SK-N-MC (cell line): ENCODE measurements around the gene TSPAN3.

ENCODE experiments used
- DNase-seq: peaks from one replicate; pipeline ENCODE4 v3.0.0-alpha.2; 2011; ENCODE audit warnings: low read depth, low spot score
- H3K27ac ChIP-seq: fragments of 200-600 bp; sonication (generic); 2 replicates; pipeline ENCODE4 v1.5.1; 2016; ENCODE audit warnings: mixed run types
- H3K36me3 ChIP-seq: fragments of 200-600 bp; sonication (generic); 2 replicates; pipeline ENCODE4 v1.6.1; 2017; ENCODE audit warnings: antibody characterized with exemption, low read length, mixed read lengths; ENCODE audit not compliant: insufficient read depth
- H3K4me3 ChIP-seq: fragments of 200-600 bp; sonication (generic); 2 replicates; pipeline ENCODE4 v1.5.1; 2016
- H3K9ac ChIP-seq: fragments of 200-600 bp; sonication (generic); 2 replicates; pipeline ENCODE4 v1.8.0; 2017; ENCODE audit warnings: mixed run types, mixed read lengths; ENCODE audit not compliant: insufficient read length
- H3K9me3 ChIP-seq: fragments of 200-600 bp; sonication (generic); 2 replicates; pipeline ENCODE4 v1.6.1; 2017; ENCODE audit warnings: low read depth, mild to moderate bottlenecking, antibody characterized with exemption, low read length, moderate library complexity, mixed read lengths
- EZH2 ChIP-seq: fragments of 200-600 bp; sonication (generic); IDR thresholded peaks from one replicate; pipeline ENCODE4 v1.6.1; 2017; ENCODE audit warnings: antibody characterized with exemption
- FOXP2 ChIP-seq: optimal IDR thresholded peaks from 2 replicates; pipeline ENCODE3; 2011; ENCODE audit warnings: mild to moderate bottlenecking, moderate library complexity; ENCODE audit not compliant: insufficient read depth; ENCODE audit errors: extremely low read length, control extremely low read depth
- POLR2AphosphoS5 ChIP-seq: IDR thresholded peaks from 2 replicates; pipeline ENCODE4 v1.6.1; 2012; ENCODE audit warnings: mild to moderate bottlenecking, low read depth, low read length, borderline replicate concordance

The TSPAN3 gene

GRCh38 chr15:77004189-77004588 lies 66.7 kb downstream of the TSPAN3 start:
- H3K9me3 ChIP-seq = no peaks in the 10 kb centered on the region
- no peak for DNase-seq
- no peak for TF ChIP-seq POLR2AphosphoS5
- H3K36me3 ChIP-seq = no peaks in the 10 kb centered on the region
- no peak overlapping the region for H3K27ac ChIP-seq
- no peak overlapping the region for H3K4me3 ChIP-seq
- H3K9ac ChIP-seq = no peak overlapping the region

- no peaks in the 10 kb centered on the region for H3K9me3 ChIP-seq
- H3K27ac ChIP-seq = no peak overlapping the region
- TF ChIP-seq EZH2 = no peak
- TF ChIP-seq FOXP2 = no peak
- no peak for TF ChIP-seq POLR2AphosphoS5
- H3K4me3 ChIP-seq = no peak overlapping the region
- H3K36me3 ChIP-seq = no peaks in the 10 kb centered on the region
- DNase-seq = no peak
- no peak overlapping the region for H3K9ac ChIP-seq
Measured at GRCh38 chr15:77002954-77003912, 67.7 kb downstream of the TSPAN3 start.

GRCh38 chr15:77002436-77002835 lies 68.5 kb downstream of the TSPAN3 start:
- Histone ChIP-seq H3K9ac (no peak overlapping the region), H3K36me3 (no peaks in the 10 kb centered on the region), H3K27ac (no peak overlapping the region), H3K4me3 (no peak overlapping the region), H3K9me3 (no peaks in the 10 kb centered on the region)
- no peak for DNase-seq
- no peak for TF ChIP-seq FOXP2
- no peak for TF ChIP-seq EZH2
- no peak for TF ChIP-seq POLR2AphosphoS5

- Histone ChIP-seq H3K27ac (no peak overlapping the region), H3K9ac (no peak overlapping the region), H3K9me3 (no peaks in the 10 kb centered on the region), H3K4me3 (no peak overlapping the region), H3K36me3 (no peaks in the 10 kb centered on the region)
- no peak for DNase-seq
- no peak for TF ChIP-seq EZH2
- TF ChIP-seq FOXP2 = no peak
- TF ChIP-seq POLR2AphosphoS5 = no peak
Measured at GRCh38 chr15:77001966-77002365, 68.9 kb downstream of the TSPAN3 start.

GRCh38 chr15:77001351-77001750 lies 69.6 kb downstream of the TSPAN3 start:
- Histone ChIP-seq H3K4me3 (no peak overlapping the region), H3K9me3 (no peaks in the 10 kb centered on the region), H3K9ac (no peak overlapping the region), H3K36me3 (no peaks in the 10 kb centered on the region), H3K27ac (no peak overlapping the region)
- DNase-seq = no peak
- TF ChIP-seq POLR2AphosphoS5 = no peak
- no peak for TF ChIP-seq FOXP2
- no peak for TF ChIP-seq EZH2

GRCh38 chr15:76999996-77000395 lies 70.9 kb downstream of the TSPAN3 start:
- no peak overlapping the region for H3K27ac ChIP-seq
- no peaks in the 10 kb centered on the region for H3K9me3 ChIP-seq
- no peak for TF ChIP-seq FOXP2
- TF ChIP-seq POLR2AphosphoS5 = no peak
- TF ChIP-seq EZH2 = no peak
- no peak overlapping the region for H3K9ac ChIP-seq
- H3K4me3 ChIP-seq = no peak overlapping the region
- DNase-seq = no peak
- no peaks in the 10 kb centered on the region for H3K36me3 ChIP-seq

- Histone ChIP-seq H3K9me3 (no peaks in the 10 kb centered on the region), H3K36me3 (no peaks in the 10 kb centered on the region), H3K27ac (no peak overlapping the region), H3K9ac (no peak overlapping the region), H3K4me3 (no peak overlapping the region)
- DNase-seq = no peak
- TF ChIP-seq FOXP2 = no peak
Measured at GRCh38 chr15:76998663-76999285, 72.1 kb downstream of the TSPAN3 start.

GRCh38 chr15:76996526-76997401 lies 74.1 kb downstream of the TSPAN3 start:
- no peak overlapping the region for H3K27ac ChIP-seq
- DNase-seq = no peak
- no peaks in the 10 kb centered on the region for H3K36me3 ChIP-seq
- no peak overlapping the region for H3K9ac ChIP-seq
- no peaks in the 10 kb centered on the region for H3K9me3 ChIP-seq
- TF ChIP-seq POLR2AphosphoS5 = no peak
- H3K4me3 ChIP-seq = no peak overlapping the region
